Measurements from ENCODE around the gene SEZ6L2.
"Not testable (repeated sequence)": the region's sequence is repeated elsewhere in the genome, so short reads cannot be mapped to it uniquely, and the experiment has no call there.

Gene SEZ6L2

DNA sequence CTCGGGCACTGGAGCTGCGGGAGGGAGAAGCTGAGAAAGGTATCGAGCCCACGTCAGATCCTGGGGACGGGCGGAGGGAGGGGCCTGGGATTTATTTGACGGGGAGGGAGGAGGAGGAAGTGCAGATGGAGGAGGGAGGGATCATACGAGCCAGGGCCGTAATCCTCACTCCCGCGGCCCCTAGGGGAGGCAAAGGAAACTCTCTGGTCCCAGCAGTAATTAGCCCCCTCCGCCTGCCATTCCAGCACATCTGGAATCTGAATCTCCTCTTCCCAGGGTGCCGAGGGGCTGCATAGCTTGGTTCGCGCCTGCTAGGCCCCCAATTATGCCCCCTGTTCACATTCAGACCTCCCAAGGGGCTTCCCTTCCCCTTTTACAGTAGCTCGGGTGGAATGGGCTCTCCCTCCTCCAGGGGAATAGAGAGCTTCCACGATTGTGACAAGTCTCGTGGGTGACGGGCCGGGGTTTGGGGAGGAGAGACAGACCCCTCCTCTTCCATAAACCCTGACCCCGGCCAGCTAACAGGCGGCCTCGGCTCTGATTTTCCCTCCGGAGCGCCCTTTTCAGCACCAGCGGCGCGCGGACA is at the start of gene SEZ6L2:
SEZ6L2 (minus strand) TSS at position 35 of the 586 bp plus-strand sequence. CDS start 531 bp downstream, outside the sequence.
- no peaks in the 10 kb centered on the region for H3K9me3 ChIP-seq (ENCODE audit: control insufficient read depth, low read length)
- H3K27me3 ChIP-seq (replicated peaks; ENCODE audit: control insufficient read depth, insufficient read depth, low read length): peaks cover 25% of the 10 kb centered on the region
- no peaks in the 10 kb centered on the region for H3K36me3 ChIP-seq (ENCODE audit: control insufficient read depth, insufficient read depth, low read length, severe bottlenecking)
- DNase-seq (ENCODE audit: low read depth): peak; percentile 75
- H3K4me1 ChIP-seq (ENCODE audit: control insufficient read depth, insufficient read depth, low read length): peaks cover 7% of the 10 kb centered on the region
- H3K9ac ChIP-seq (ENCODE audit: low read length): no peak within 1 kb of the TSS
- H3K4me3 ChIP-seq (ENCODE audit: low read length): peak within 1 kb of the TSS; percentile 73

DNA sequence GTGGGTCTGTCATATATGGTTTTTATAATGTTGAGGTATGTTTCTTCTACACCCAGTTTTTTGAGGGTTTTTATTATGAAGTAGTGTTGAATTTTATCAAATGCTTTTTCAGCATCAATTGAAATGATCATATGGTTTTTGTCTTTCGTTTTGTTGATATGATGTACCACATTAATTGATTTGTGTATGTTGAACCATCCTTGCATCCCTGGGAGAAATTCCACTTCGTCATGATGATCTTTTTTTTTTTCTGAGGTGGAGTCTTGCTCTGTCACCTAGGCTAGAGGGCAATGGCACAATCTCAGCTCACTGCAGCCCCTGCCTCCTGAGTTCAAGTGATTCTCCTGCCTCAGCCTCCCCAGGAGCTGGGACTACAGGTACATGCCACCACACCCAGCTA is 48.5 kb upstream of the SEZ6L2 start:
- DNase-seq (ENCODE audit: low read depth): no peak
- Histone ChIP-seq H3K9me3 (ENCODE audit: control insufficient read depth, low read length) (no peaks in the 10 kb centered on the region), H3K9ac (ENCODE audit: low read length) (no peak overlapping the region), H3K27me3 (replicated peaks; ENCODE audit: control insufficient read depth, insufficient read depth, low read length) (no peaks in the 10 kb centered on the region), H3K36me3 (ENCODE audit: control insufficient read depth, insufficient read depth, low read length, severe bottlenecking) (no peaks in the 10 kb centered on the region), H3K4me3 (ENCODE audit: low read length) (no peak overlapping the region), H3K4me1 (ENCODE audit: control insufficient read depth, insufficient read depth, low read length) (peaks cover 15% of the 10 kb centered on the region)

DNA sequence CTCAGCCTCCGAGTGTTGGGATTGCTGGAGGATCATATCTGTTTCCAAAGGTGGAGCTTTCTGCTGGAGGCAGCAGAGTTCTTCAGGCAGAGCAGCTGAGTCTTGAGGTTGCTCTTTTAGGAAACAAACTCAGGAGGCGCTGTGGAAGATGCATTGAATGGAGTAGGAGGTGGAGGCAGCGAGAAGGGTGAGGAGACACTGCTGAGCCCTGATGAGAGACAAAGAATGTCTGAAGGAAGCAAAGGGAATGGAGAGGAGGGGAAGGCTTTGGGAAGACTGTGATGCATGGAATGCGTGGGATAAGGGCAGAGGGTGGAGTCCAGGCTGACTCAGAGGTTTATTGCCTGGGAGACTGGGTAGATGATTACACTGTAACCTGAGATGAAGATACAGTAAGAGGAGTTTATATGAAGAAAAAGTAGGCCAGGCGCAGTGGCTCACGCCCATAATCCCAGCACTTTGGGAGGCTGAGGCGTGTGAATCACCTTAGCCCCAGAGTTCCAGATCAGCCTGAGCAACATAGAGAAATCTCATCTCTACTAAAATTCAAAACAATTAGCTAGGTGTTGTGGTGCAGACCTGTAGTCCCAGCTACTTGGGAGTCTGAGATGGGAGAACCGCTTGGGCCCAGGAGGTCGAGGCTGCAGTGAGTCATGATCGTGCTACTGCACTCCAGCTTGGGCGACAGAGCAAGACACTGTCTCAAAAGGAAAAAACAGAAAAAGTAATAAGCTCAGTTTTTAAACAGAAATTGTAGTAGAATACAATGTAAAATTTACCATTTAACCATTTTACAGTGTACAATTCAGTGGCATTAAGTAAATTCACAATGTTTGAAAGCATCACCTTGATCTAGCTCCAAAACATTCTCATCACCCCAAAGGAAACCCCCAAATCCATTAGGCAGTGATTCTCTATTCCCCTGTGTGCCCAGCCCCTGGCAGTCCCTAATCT is 44.8 kb upstream of the SEZ6L2 start:
- Histone ChIP-seq H3K9ac (ENCODE audit: low read length) (peak overlapping the region; percentile 69), H3K36me3 (ENCODE audit: control insufficient read depth, insufficient read depth, low read length, severe bottlenecking) (no peaks in the 10 kb centered on the region), H3K4me1 (ENCODE audit: control insufficient read depth, insufficient read depth, low read length) (peaks cover 15% of the 10 kb centered on the region), H3K9me3 (ENCODE audit: control insufficient read depth, low read length) (no peaks in the 10 kb centered on the region), H3K4me3 (ENCODE audit: low read length) (peak overlapping the region; percentile 31), H3K27me3 (replicated peaks; ENCODE audit: control insufficient read depth, insufficient read depth, low read length) (no peaks in the 10 kb centered on the region)
- DNase-seq (ENCODE audit: low read depth): peak; percentile 95

GRCh38 chr16:29940656-29941055 is 41.3 kb upstream of the SEZ6L2 start:
- Histone ChIP-seq H3K36me3 (ENCODE audit: control insufficient read depth, insufficient read depth, low read length, severe bottlenecking) (no peaks in the 10 kb centered on the region), H3K27me3 (replicated peaks; ENCODE audit: control insufficient read depth, insufficient read depth, low read length) (no peaks in the 10 kb centered on the region), H3K9ac (ENCODE audit: low read length) (no peak overlapping the region), H3K9me3 (ENCODE audit: control insufficient read depth, low read length) (no peaks in the 10 kb centered on the region), H3K4me3 (ENCODE audit: low read length) (no peak overlapping the region), H3K4me1 (ENCODE audit: control insufficient read depth, insufficient read depth, low read length) (peaks cover 15% of the 10 kb centered on the region)
- DNase-seq (ENCODE audit: low read depth): no peak

GRCh38 chr16:29931750-29932149 is 32.4 kb upstream of the SEZ6L2 start:
- H3K9me3 ChIP-seq (ENCODE audit: control insufficient read depth, low read length); H3K36me3 ChIP-seq (ENCODE audit: control insufficient read depth, insufficient read depth, low read length, severe bottlenecking); DNase-seq (ENCODE audit: low read depth); H3K4me3 ChIP-seq (ENCODE audit: low read length); H3K9ac ChIP-seq (ENCODE audit: low read length); H3K27me3 ChIP-seq (replicated peaks; ENCODE audit: control insufficient read depth, insufficient read depth, low read length); H3K4me1 ChIP-seq (ENCODE audit: control insufficient read depth, insufficient read depth, low read length): not testable (repeated sequence)

GRCh38 chr16:29927070-29927905 is 27.9 kb upstream of the SEZ6L2 start:
- H3K4me3 ChIP-seq (ENCODE audit: low read length): peak overlapping the region; percentile 76
- peaks cover 9% of the 10 kb centered on the region for H3K36me3 ChIP-seq (ENCODE audit: control insufficient read depth, insufficient read depth, low read length, severe bottlenecking)
- peak overlapping the region; percentile 89 for H3K9ac ChIP-seq (ENCODE audit: low read length)
- H3K4me1 ChIP-seq (ENCODE audit: control insufficient read depth, insufficient read depth, low read length): peaks cover 16% of the 10 kb centered on the region
- no peaks in the 10 kb centered on the region for H3K27me3 ChIP-seq (replicated peaks; ENCODE audit: control insufficient read depth, insufficient read depth, low read length)
- peak; percentile 53 for DNase-seq (ENCODE audit: low read depth)
- H3K9me3 ChIP-seq (ENCODE audit: control insufficient read depth, low read length): no peaks in the 10 kb centered on the region

- Histone ChIP-seq H3K36me3 (ENCODE audit: control insufficient read depth, insufficient read depth, low read length, severe bottlenecking) (peaks cover 12% of the 10 kb centered on the region), H3K4me1 (ENCODE audit: control insufficient read depth, insufficient read depth, low read length) (peaks cover 16% of the 10 kb centered on the region), H3K27me3 (replicated peaks; ENCODE audit: control insufficient read depth, insufficient read depth, low read length) (no peaks in the 10 kb centered on the region), H3K9me3 (ENCODE audit: control insufficient read depth, low read length) (no peaks in the 10 kb centered on the region), H3K9ac (ENCODE audit: low read length) (peak overlapping the region; percentile 89), H3K4me3 (ENCODE audit: low read length) (peak overlapping the region; percentile 76)
- peak; percentile 45 for DNase-seq (ENCODE audit: low read depth)
Observed at GRCh38 chr16:29926711-29927052, 27.3 kb upstream of the SEZ6L2 start.

DNA sequence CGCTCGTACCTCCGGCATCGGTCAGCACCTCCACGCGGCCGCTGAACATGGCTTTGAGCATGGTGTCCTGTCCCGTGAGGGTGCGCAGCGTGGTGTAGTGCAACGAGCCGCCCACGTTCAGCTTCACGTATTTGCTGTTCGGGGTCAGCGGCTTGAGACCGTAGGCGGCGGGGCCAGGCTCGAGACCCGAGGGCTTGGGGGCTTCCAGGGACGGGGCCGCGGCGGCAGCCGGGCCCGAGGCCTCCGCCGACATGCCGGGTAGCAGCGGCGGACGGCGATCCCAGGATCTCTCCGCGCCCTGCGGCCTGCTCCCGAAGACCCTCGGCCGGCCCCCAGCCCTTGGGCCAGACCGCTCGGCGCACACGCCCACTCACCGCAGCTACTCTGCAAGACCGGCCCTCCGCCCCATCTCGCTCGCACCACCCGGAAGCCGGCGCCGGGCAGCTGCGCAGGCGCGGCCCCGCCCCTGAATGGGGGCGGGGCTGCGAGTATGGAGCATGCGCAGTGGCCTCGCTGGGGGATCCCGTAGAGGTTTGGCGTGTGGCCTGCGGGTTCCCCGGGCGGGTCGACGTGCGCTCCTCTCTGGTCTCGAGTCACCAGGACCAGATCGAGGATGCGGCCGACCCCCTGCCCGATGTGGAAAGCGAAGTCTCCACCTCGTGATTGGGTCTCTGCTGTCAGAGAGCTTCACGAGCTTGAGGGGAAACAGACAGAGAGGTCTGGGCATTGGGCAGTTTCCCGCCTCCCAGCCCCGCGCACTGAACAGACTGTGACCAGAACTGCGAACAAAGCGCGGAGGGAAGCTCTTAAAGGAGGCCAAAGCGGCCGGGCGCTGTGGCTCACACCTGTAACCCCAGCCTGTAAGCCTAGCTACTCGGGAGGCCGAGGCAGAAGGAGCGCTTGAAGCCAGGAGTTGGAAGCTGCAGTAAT is 26.7 kb upstream of the SEZ6L2 start, which contains the start of gene KCTD13:
KCTD13 (minus strand) TSS at position 446 of the 930 bp plus-strand sequence; CDS start at position 253, 193 bp downstream.
- peak within 1 kb of the TSS; percentile 89 for H3K9ac ChIP-seq (ENCODE audit: low read length)
- peaks cover 16% of the 10 kb centered on the region for H3K36me3 ChIP-seq (ENCODE audit: control insufficient read depth, insufficient read depth, low read length, severe bottlenecking)
- peak within 1 kb of the TSS; percentile 76 for H3K4me3 ChIP-seq (ENCODE audit: low read length)
- H3K9me3 ChIP-seq (ENCODE audit: control insufficient read depth, low read length): no peaks in the 10 kb centered on the region
- H3K4me1 ChIP-seq (ENCODE audit: control insufficient read depth, insufficient read depth, low read length): peaks cover 16% of the 10 kb centered on the region
- peak; percentile 94 for DNase-seq (ENCODE audit: low read depth)
- no peaks in the 10 kb centered on the region for H3K27me3 ChIP-seq (replicated peaks; ENCODE audit: control insufficient read depth, insufficient read depth, low read length)

GRCh38 chr16:29925105-29925756 is 25.9 kb upstream of the SEZ6L2 start:
- H3K4me3 ChIP-seq (ENCODE audit: low read length): peak overlapping the region; percentile 76
- peaks cover 16% of the 10 kb centered on the region for H3K4me1 ChIP-seq (ENCODE audit: control insufficient read depth, insufficient read depth, low read length)
- no peaks in the 10 kb centered on the region for H3K27me3 ChIP-seq (replicated peaks; ENCODE audit: control insufficient read depth, insufficient read depth, low read length)
- peaks cover 24% of the 10 kb centered on the region for H3K36me3 ChIP-seq (ENCODE audit: control insufficient read depth, insufficient read depth, low read length, severe bottlenecking)
- H3K9ac ChIP-seq (ENCODE audit: low read length): peak overlapping the region; percentile 89
- DNase-seq (ENCODE audit: low read depth): peak; percentile 35
- no peaks in the 10 kb centered on the region for H3K9me3 ChIP-seq (ENCODE audit: control insufficient read depth, low read length)

DNA sequence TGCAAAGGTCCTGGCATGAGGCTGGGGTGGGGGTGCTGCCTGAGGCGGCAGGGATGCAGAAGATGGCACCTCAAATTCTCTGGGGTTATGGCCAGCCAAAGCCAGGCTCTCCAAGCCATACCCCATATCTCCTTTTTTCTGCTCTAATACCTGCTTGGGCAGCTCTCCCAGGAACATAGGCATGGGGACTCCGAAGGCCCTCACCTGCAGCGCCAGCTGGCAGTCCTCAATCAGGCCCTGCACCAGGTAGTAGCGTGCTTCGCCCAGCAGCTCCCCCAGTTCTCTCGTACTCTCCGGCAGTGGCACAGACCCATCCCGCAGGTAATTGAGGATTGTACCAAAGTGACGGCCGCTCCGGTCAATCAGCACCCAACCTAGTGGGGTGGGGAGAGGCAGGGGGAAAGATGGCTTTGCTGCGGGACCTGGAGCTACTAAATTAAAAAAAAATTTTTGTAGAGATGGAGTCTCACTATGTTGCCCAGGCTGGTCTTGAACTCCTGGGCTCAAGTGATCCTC is 23.7 kb upstream of the SEZ6L2 start:
- no peaks in the 10 kb centered on the region for H3K9me3 ChIP-seq (ENCODE audit: control insufficient read depth, low read length)
- no peak for DNase-seq (ENCODE audit: low read depth)
- peaks cover 16% of the 10 kb centered on the region for H3K4me1 ChIP-seq (ENCODE audit: control insufficient read depth, insufficient read depth, low read length)
- H3K4me3 ChIP-seq (ENCODE audit: low read length): no peak overlapping the region
- peaks cover 37% of the 10 kb centered on the region for H3K36me3 ChIP-seq (ENCODE audit: control insufficient read depth, insufficient read depth, low read length, severe bottlenecking)
- no peaks in the 10 kb centered on the region for H3K27me3 ChIP-seq (replicated peaks; ENCODE audit: control insufficient read depth, insufficient read depth, low read length)
- H3K9ac ChIP-seq (ENCODE audit: low read length): no peak overlapping the region

All from adipocyte (in vitro differentiated cells).